Liver (tissue), 9 donors: ENCODE measurements around the gene PSD4. TPM values are rescaled to one million over a fixed set of nuclear protein-coding genes. Genes with fewer than 3 reads are reported as not detected.

Source experiments
- DNase-seq: peaks from one replicate; pipeline ENCODE4 v3.0.0-alpha.2; 2017; ENCODE audit warnings: low spot score
- H3K27ac ChIP-seq, 2 donors: one replicate each; pipeline ENCODE4 v1.7.0; 2013; ENCODE audit warnings: inconsistent platforms in 2 of 2, low read length in 2 of 2, control low read depth in 1 of 2, low read depth in 1 of 2, mild to moderate bottlenecking in 1 of 2
- H3K27me3 ChIP-seq, 4 donors: one replicate each; pipeline versions ENCODE4 v1.6.1 to v1.7.0; 2013; ENCODE audit warnings: low read length in 3 of 4, inconsistent platforms in 1 of 4, mild to moderate bottlenecking in 1 of 4, moderate library complexity in 1 of 4; ENCODE audit not compliant: control insufficient read depth in 4 of 4, insufficient read depth in 4 of 4
- H3K36me3 ChIP-seq, 4 donors: one replicate each; pipeline versions ENCODE4 v1.6.1 to v1.7.0; 2013; ENCODE audit warnings: low read length in 3 of 4, mild to moderate bottlenecking in 3 of 4, low read depth in 1 of 4, moderate library complexity in 1 of 4; ENCODE audit not compliant: control insufficient read depth in 4 of 4, insufficient read depth in 3 of 4
- H3K4me1 ChIP-seq, 4 donors: one replicate each; pipeline versions ENCODE4 v1.6.1 to v1.7.0; 2013; ENCODE audit warnings: low read length in 3 of 4, mild to moderate bottlenecking in 3 of 4, moderate library complexity in 1 of 4; ENCODE audit not compliant: control insufficient read depth in 4 of 4, insufficient read depth in 4 of 4
- H3K4me3 ChIP-seq, 3 donors: one replicate each; pipeline versions ENCODE4 v1.6.1 to v1.7.0; 2013; ENCODE audit warnings: low read length in 3 of 3, control low read depth in 1 of 3, low read depth in 1 of 3, mild to moderate bottlenecking in 1 of 3
- H3K9ac ChIP-seq, 2 donors: one replicate each; pipeline ENCODE4 v1.7.0; 2013; ENCODE audit warnings: low read length in 2 of 2, mild to moderate bottlenecking in 2 of 2, moderate library complexity in 2 of 2, control low read depth in 1 of 2, low read depth in 1 of 2
- H3K9me3 ChIP-seq, 4 donors: one replicate each; pipeline versions ENCODE4 v1.6.1 to v1.7.0; 2013; ENCODE audit warnings: low read length in 3 of 4; ENCODE audit not compliant: control insufficient read depth in 4 of 4
- ATF3 ChIP-seq: IDR thresholded peaks from 2 replicates; pipeline ENCODE4 v1.6.1; 2016; ENCODE audit warnings: antibody characterized with exemption
- CTCF ChIP-seq: fragments of 150-350 bp; IDR thresholded peaks from 2 replicates; pipeline ENCODE4 v1.5.1; 2017; ENCODE audit warnings: improper control_type of control experiment, low read depth, low read length; ENCODE audit not compliant: missing input control
- EGR1 ChIP-seq, 2 donors: IDR thresholded peaks; 2 replicates each; pipeline ENCODE4 v1.6.1; 2016 to 2018; ENCODE audit warnings: antibody characterized with exemption in 2 of 2, low read depth in 2 of 2
- FOXA1 ChIP-seq: IDR thresholded peaks from 2 replicates; pipeline ENCODE4 v1.6.1; 2016; ENCODE audit warnings: antibody characterized with exemption
- FOXA2 ChIP-seq: IDR thresholded peaks from 2 replicates; pipeline ENCODE4 v1.6.1; 2016; ENCODE audit warnings: antibody characterized with exemption
- GABPA ChIP-seq, 2 donors: IDR thresholded peaks in 1 of 2; conservative IDR thresholded peaks in 1 of 2; 2 replicates each; pipeline ENCODE4 v1.6.1; 2016; ENCODE audit warnings: antibody characterized with exemption in 2 of 2, mild to moderate bottlenecking in 1 of 2, moderate library complexity in 1 of 2
- HNF4A ChIP-seq, 2 donors: conservative IDR thresholded peaks; 2 replicates each; pipeline ENCODE4 v1.6.1; 2016; ENCODE audit warnings: antibody characterized with exemption in 2 of 2, mild to moderate bottlenecking in 2 of 2
- HNF4G ChIP-seq: IDR thresholded peaks from 2 replicates; pipeline ENCODE4 v1.6.1; 2016; ENCODE audit warnings: antibody characterized with exemption
- JUND ChIP-seq, 2 donors: IDR thresholded peaks; 2 replicates each; pipeline ENCODE4 v1.6.1; 2016; ENCODE audit warnings: antibody characterized with exemption in 2 of 2
- NR2F2 ChIP-seq: IDR thresholded peaks from 2 replicates; pipeline ENCODE4 v1.6.1; 2016; ENCODE audit warnings: antibody characterized with exemption
- RAD21 ChIP-seq, 2 donors: IDR thresholded peaks; 2 replicates each; pipeline ENCODE4 v1.6.1; 2016; ENCODE audit warnings: antibody characterized with exemption in 2 of 2, mild to moderate bottlenecking in 2 of 2
- RXRA ChIP-seq, 2 donors: IDR thresholded peaks; 2 replicates each; pipeline ENCODE4 v1.6.1; 2017 to 2018; ENCODE audit warnings: antibody characterized with exemption in 2 of 2, mild to moderate bottlenecking in 1 of 2
- SP1 ChIP-seq: IDR thresholded peaks from 2 replicates; pipeline ENCODE4 v1.6.1; 2018; ENCODE audit warnings: antibody characterized with exemption, mild to moderate bottlenecking
- TAF1 ChIP-seq: conservative IDR thresholded peaks from 2 replicates; pipeline ENCODE4 v1.6.1; 2016; ENCODE audit warnings: antibody characterized with exemption, mild to moderate bottlenecking
- YY1 ChIP-seq: IDR thresholded peaks from 2 replicates; pipeline ENCODE4 v1.6.1; 2016; ENCODE audit warnings: antibody characterized with exemption, mild to moderate bottlenecking
- ZBTB33 ChIP-seq: IDR thresholded peaks from 2 replicates; pipeline ENCODE4 v1.6.1; 2016; ENCODE audit warnings: antibody characterized with exemption
- WGBS: extraction: QIAGEN DNeasy Blood & Tissue Kit; methylation state at CpG from one replicate; pipeline ENCODE4 v1.1.7; 2013; 5-methylcytosine and 5-hydroxymethylcytosine counted together
- polyA plus RNA-seq, 2 donors: library from polyadenylated mRNA; stranded (reverse) in 1 of 2; unstranded in 1 of 2; fragments of 200-250 nt in 1 of 2; fragments of >200 nt in 1 of 2; fragmentation: Nextera tagmentation in 1 of 2; extraction: Ambion mirVana in 1 of 2; gene quantifications; one replicate each; pipeline versions ENCODE4 v1.2.1 to v1.2.3, GENCODE V29; 2013 to 2015
- total RNA-seq, 2 donors: library from RNA; depleted of rRNA; stranded (reverse); fragments of >200 nt; gene quantifications; one replicate each; pipeline ENCODE4 v1.2.3, GENCODE V29; 2014
- TF ChIP-seq, protein P1 (sequence below): IDR thresholded peaks from 2 replicates; pipeline ENCODE4 v1.6.1; 2016; ENCODE audit warnings: antibody characterized with exemption
- donor health status: healthy.
- donor health status: healthy.
- donor health status: healthy.
- donor health status: healthy.
- donor health status: healthy.

Gene PSD4
- total and polyA plus RNA-seq, 4 donors = 16.4 to 83.2 (median 34.4) TPM

DNA sequence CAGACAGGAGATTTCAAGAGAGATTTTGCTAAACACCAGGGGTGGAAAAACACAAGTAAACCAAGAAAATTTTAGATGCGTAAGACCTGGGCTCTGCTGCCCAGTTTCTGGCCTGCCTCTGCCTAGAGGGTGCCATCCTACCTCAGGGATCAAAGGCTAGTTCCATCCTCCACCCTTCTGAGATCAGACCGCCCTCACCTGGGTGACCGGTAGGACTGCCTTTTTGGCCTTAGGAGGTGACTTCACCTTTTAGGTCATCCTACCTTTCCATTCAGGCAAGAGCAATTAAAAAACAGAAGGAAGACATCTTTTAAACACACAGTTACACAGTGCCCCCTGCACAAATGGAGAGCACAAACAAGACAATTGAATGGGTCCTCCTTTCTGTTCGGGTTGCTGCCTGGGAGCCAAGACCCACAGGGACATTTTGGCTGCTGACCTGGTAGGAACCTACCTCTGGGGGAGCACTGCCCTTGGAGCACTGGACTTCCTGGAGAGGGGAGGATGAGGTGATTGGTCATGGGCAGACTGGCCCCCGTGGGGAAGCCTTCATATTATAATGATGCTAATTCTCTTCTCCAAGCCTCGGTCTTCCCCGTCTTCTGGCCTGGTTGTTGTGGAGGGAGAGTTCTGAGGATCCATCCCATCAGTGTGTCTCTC lies 3.1 kb downstream of the PSD4 start (continued):
- TF ChIP-seq EGR1 (IDR thresholded peaks at IDR 0.05; ENCODE audit: low read depth in 2 of 2) (no peak), SP1 (no peak), FOXA2 (no peak)

DNA sequence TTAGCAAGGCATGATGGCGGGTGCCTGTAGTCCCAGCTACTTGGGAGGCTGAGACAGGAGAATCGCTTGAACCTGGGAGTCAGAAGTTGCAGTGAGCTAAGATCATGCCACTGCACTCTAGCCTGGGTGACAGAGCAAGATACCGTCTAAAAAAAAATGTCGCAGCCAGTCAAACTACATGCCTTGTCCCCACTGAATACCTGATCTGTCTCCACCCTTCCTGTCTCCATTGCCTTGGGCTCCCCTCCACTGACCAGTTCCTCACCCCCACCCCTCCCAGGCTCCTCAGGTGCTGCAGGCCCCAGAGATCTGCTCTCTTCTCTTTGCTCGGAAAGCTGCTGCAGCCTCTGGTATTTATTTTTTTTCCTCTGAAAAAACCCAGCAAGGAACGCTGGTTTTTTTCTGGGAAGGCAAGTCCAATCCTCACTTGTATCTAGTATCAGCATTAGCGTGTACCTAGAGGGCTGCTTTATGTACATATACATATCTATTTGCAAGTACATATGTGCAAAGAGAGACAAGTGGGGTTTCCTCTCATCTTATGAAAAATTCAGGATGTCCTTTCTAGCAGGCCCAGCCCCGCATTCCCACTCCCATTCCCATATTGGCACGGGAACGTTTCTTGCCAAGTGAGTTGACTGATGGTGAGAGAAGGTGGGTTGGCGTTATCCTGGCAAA lies 4.4 kb downstream of the PSD4 start:
- Histone ChIP-seq H3K9me3 (no peaks in the 10 kb centered on the region), H3K4me1 (peaks cover 6 to 35% (median 21%) of the 10 kb centered on the region in 4 donors), H3K4me3 (no peak overlapping the region), H3K27ac (no peak overlapping the region), H3K36me3 (no peaks in the 10 kb centered on the region), H3K27me3 (no peaks in the 10 kb centered on the region), H3K9ac (no peak overlapping the region)
- DNase-seq = no peak
- TF ChIP-seq RAD21 (IDR thresholded peaks at IDR 0.05) (no peak), YY1 (no peak), RXRA (IDR thresholded peaks at IDR 0.05) (no peak), NR2F2 (no peak)
- 94% methylated on average over 11 of the region's 11 CpGs for WGBS

- no peak overlapping the region for H3K9ac ChIP-seq
- no peak overlapping the region for H3K4me3 ChIP-seq
- TF ChIP-seq EGR1 (IDR thresholded peaks at IDR 0.05; ENCODE audit: low read depth in 2 of 2) (no peak), HNF4A (conservative IDR thresholded peaks at IDR 0.05) (no peak), ATF3 (no peak), RAD21 (IDR thresholded peaks at IDR 0.05) (no peak), FOXA1 (no peak)
- no peaks in the 10 kb centered on the region for H3K9me3 ChIP-seq
- WGBS = 94% methylated on average over 4 of the region's 4 CpGs
- H3K4me1 ChIP-seq = peaks cover 6 to 42% (median 22%) of the 10 kb centered on the region in 4 donors
- no peaks in the 10 kb centered on the region for H3K36me3 ChIP-seq
- DNase-seq = no peak
- no peak overlapping the region for H3K27ac ChIP-seq
- no peaks in the 10 kb centered on the region for H3K27me3 ChIP-seq
Observed at GRCh38 chr2:113178891-113179290, 5.1 kb downstream of the PSD4 start.

DNA sequence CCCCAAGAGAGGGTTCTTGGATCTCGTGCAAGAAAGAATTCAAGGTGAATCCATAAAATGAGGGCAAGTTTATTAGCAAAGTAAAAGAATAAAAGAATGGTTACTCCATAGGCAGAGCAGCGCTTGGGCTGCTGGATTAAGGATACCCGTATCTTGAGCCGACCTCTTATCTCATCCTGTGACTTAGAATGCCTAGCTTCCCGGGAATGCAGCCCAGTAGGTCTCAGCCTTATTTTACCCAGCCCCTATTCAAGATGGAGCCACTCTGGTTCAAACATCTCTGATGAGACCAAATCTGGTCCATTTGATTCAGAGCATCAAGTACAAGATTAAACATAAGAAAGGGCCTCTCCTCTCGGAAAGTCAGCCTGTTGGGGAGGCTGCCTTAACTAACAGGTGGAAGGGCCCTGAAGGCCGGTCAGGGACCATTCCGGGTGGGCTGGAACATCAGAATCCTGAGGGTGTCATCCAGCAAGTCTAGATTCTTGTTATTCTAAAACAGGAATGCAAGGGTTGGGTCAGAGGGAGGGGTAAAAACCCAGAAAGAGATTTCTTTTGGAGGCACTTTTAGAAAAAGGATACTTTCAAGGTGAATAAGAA lies 5.8 kb downstream of the PSD4 start:
- Histone ChIP-seq H3K9ac (peak overlapping the region in 1 of 2 donors; percentile 3), H3K36me3 (no peaks in the 10 kb centered on the region), H3K4me1 (peaks cover 6 to 44% (median 22%) of the 10 kb centered on the region in 4 donors), H3K4me3 (no peak overlapping the region), H3K27me3 (no peaks in the 10 kb centered on the region), H3K27ac (peak overlapping the region; percentile 65 to 66), H3K9me3 (no peaks in the 10 kb centered on the region)
- WGBS = 85% methylated on average over 8 of the region's 8 CpGs
- no peak for DNase-seq
- TF ChIP-seq JUND (IDR thresholded peaks at IDR 0.05) = no peak
- TF ChIP-seq FOXA1 = no peak
- TF ChIP-seq ZBTB33 = no peak
- TF ChIP-seq RAD21 (IDR thresholded peaks at IDR 0.05) = no peak
- no peak for TF ChIP-seq HNF4G
- TF ChIP-seq TAF1 = no peak
- no peak for TF ChIP-seq CTCF
- TF ChIP-seq SP1 = no peak
- no peak for TF ChIP-seq RXRA (IDR thresholded peaks at IDR 0.05)
- TF ChIP-seq GABPA (IDR thresholded peaks at IDR 0.05 in 1 of 2, conservative IDR thresholded peaks at IDR 0.05 in 1 of 2) = no peak
- TF ChIP-seq YY1 = no peak
- no peak for TF ChIP-seq FOXA2
- TF ChIP-seq, protein P1, sequence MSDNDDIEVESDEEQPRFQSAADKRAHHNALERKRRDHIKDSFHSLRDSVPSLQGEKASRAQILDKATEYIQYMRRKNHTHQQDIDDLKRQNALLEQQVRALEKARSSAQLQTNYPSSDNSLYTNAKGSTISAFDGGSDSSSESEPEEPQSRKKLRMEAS = no peak
